ENCODE results near the gene C1orf141. TPM values are rescaled to one million over a fixed set of nuclear protein-coding genes. Genes with fewer than 3 reads are reported as not detected.
"Not testable (repeated sequence)": the region's sequence is repeated elsewhere in the genome, so short reads cannot be mapped to it uniquely, and the experiment has no call there.

The C1orf141 gene
- total RNA-seq, 1 donor from 2014 or later: not detected

GRCh38 chr1:67142931-67143330 is 8.2 kb upstream of the C1orf141 start:
- TF ChIP-seq, protein P1, sequence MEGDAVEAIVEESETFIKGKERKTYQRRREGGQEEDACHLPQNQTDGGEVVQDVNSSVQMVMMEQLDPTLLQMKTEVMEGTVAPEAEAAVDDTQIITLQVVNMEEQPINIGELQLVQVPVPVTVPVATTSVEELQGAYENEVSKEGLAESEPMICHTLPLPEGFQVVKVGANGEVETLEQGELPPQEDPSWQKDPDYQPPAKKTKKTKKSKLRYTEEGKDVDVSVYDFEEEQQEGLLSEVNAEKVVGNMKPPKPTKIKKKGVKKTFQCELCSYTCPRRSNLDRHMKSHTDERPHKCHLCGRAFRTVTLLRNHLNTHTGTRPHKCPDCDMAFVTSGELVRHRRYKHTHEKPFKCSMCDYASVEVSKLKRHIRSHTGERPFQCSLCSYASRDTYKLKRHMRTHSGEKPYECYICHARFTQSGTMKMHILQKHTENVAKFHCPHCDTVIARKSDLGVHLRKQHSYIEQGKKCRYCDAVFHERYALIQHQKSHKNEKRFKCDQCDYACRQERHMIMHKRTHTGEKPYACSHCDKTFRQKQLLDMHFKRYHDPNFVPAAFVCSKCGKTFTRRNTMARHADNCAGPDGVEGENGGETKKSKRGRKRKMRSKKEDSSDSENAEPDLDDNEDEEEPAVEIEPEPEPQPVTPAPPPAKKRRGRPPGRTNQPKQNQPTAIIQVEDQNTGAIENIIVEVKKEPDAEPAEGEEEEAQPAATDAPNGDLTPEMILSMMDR (IDR thresholded peaks at IDR 0.05; ENCODE audit: insufficient read depth, low read length, severe bottlenecking): no peak
- H3K27me3 ChIP-seq (ENCODE audit: control insufficient read depth, insufficient read depth, low read length): no peaks in the 10 kb centered on the region
- no peak overlapping the region for H3K4me3 ChIP-seq (ENCODE audit: low read depth, low read length)
- FAIRE-seq (no peak), DNase-seq (ENCODE audit: low read depth) (no peak)
- no peaks in the 10 kb centered on the region for H3K36me3 ChIP-seq (ENCODE audit: control insufficient read depth, insufficient read depth, low read length)

DNA sequence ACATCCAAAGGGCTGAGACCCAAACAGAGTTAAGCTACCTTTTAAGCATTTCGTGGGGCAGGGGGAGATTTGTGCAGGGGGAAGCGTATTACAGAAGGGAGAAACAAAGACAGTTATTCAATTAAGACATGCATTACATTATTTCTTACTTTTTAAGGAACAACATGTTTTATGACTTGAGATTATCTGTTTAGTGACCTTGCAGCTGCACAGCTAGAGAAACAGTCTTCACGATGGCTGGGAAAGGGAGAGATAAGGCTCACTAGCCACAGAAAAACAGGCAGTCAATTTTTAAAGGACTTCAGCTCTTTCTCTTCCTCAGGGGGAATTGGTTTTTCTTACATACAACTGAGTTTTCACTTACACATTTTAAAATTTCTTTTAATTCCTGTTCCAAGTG is 7.1 kb upstream of the C1orf141 start:
- DNase-seq (ENCODE audit: low read depth); FAIRE-seq; H3K36me3 ChIP-seq (ENCODE audit: control insufficient read depth, insufficient read depth, low read length); H3K4me3 ChIP-seq (ENCODE audit: low read depth, low read length); H3K27me3 ChIP-seq (ENCODE audit: control insufficient read depth, insufficient read depth, low read length): not testable (repeated sequence)

GRCh38 chr1:67140460-67140859 is 5.7 kb upstream of the C1orf141 start:
- no peaks in the 10 kb centered on the region for H3K27me3 ChIP-seq (ENCODE audit: control insufficient read depth, insufficient read depth, low read length)

GRCh38 chr1:67138813-67139499 is 4.2 kb upstream of the C1orf141 start:
- Histone ChIP-seq H3K27me3 (ENCODE audit: control insufficient read depth, insufficient read depth, low read length) (no peaks in the 10 kb centered on the region), H3K4me3 (ENCODE audit: low read depth, low read length) (no peak overlapping the region), H3K36me3 (ENCODE audit: control insufficient read depth, insufficient read depth, low read length) (no peaks in the 10 kb centered on the region)
- FAIRE-seq: no peak
- no peak for DNase-seq (ENCODE audit: low read depth)
- TF ChIP-seq, protein P1 (IDR thresholded peaks at IDR 0.05; ENCODE audit: insufficient read depth, low read length, severe bottlenecking): no peak

More at GRCh38 chr1:67140460-67140859, 5.7 kb upstream of the C1orf141 start:
- Histone ChIP-seq H3K36me3 (ENCODE audit: control insufficient read depth, insufficient read depth, low read length) (no peaks in the 10 kb centered on the region), H3K4me3 (ENCODE audit: low read depth, low read length) (no peak overlapping the region)
- DNase-seq (ENCODE audit: low read depth) (no peak), FAIRE-seq (no peak)
- TF ChIP-seq, protein P1 (IDR thresholded peaks at IDR 0.05; ENCODE audit: insufficient read depth, low read length, severe bottlenecking): no peak

GRCh38 chr1:67137307-67137753 is 2.6 kb upstream of the C1orf141 start:
- DNase-seq (ENCODE audit: low read depth) (no peak), FAIRE-seq (no peak)
- no peaks in the 10 kb centered on the region for H3K36me3 ChIP-seq (ENCODE audit: control insufficient read depth, insufficient read depth, low read length)
- no peaks in the 10 kb centered on the region for H3K27me3 ChIP-seq (ENCODE audit: control insufficient read depth, insufficient read depth, low read length)
- TF ChIP-seq, protein P1 (IDR thresholded peaks at IDR 0.05; ENCODE audit: insufficient read depth, low read length, severe bottlenecking): no peak
- no peak overlapping the region for H3K4me3 ChIP-seq (ENCODE audit: low read depth, low read length)

GRCh38 chr1:67135354-67135753 is 584 bp upstream of the C1orf141 start:
- Histone ChIP-seq H3K27me3 (ENCODE audit: control insufficient read depth, insufficient read depth, low read length) (no peaks in the 10 kb centered on the region), H3K4me3 (ENCODE audit: low read depth, low read length) (no peak overlapping the region), H3K36me3 (ENCODE audit: control insufficient read depth, insufficient read depth, low read length) (no peaks in the 10 kb centered on the region)
- FAIRE-seq: no peak
- TF ChIP-seq, protein P1 (IDR thresholded peaks at IDR 0.05; ENCODE audit: insufficient read depth, low read length, severe bottlenecking): no peak
- peak; percentile 57 for DNase-seq (ENCODE audit: low read depth)
